Activated CD8-positive, alpha-beta memory T cell treated with anti-CD3 and anti-CD28 coated beads, Interleukin-2, amount 50 U/mL, for 24 hours (primary cell): ENCODE results near the gene RAE1.
"Not testable (repeated sequence)": the region's sequence is repeated elsewhere in the genome, so short reads cannot be mapped to it uniquely, and the experiment has no call there.

ENCODE experiments used
- DNase-seq: peaks from one replicate; pipeline ENCODE4 v3.0.0-alpha.2; 2020; ENCODE audit errors: extremely low read depth

Gene RAE1

DNA sequence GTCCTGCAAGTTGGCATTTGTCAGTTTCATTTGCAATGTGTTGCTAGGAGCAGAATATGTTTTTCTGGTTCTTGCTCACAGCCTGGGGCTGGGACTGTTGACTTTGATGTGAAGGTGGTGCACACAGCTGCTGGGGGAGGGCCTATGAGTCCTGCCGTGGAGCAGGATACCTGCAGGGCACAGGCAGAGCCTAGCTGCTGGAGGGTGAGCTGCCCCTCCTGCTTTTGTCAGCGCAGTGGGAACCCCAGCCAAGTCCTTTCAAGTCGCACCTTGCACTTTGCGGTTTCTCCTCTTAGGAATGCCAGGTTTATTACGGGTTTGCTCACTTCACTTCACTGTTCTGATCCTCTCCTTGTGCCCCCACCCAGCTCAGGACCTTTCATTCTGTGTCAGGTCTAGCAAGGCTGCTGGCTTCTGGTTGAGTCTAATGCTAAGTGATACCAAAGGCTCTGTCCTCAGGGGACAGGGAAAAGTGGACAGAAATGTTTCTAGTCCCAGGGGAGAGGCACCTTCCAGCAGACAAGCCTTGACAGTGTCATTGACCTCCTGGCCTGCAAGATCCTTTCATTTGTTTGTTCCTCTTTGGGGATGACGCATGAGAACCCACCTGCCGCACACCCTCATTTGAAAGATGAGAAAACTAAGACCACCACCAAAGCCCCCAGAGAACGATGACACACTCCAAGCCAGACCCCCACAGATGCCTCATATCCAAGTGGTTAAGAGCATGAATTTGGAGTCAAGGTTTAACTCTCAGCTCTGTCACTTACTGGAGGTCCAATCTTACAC lies 24.2 kb upstream of the RAE1 start:
- DNase-seq, result no peak

DNA sequence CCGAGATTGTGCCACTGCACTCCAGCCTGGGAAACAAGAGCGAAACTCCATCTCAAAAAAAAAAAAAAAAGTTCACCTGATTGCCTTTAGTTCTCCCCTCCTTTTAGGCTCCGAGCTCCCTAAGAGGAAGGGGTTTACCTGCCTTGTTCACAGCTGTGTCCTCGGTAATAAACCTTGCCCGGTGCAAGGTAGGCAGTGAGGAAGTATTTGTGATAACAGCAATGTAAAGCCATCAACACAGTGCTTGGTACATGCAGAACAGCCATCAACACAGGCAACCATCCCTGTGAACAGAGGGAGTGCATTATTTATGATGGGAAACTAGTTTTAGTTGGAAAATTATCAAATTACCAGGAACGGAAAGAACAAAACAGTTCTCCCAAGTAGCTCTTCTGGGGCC lies 23.2 kb upstream of the RAE1 start:
- no peak for DNase-seq

GRCh38 chr20:57329608-57330221 lies 21.3 kb upstream of the RAE1 start, which contains the start of gene SPO11:
SPO11 (plus strand) TSS chr20:57329803; CDS start chr20:57329868, 65 bp downstream.
- DNase-seq, result no peak

DNA sequence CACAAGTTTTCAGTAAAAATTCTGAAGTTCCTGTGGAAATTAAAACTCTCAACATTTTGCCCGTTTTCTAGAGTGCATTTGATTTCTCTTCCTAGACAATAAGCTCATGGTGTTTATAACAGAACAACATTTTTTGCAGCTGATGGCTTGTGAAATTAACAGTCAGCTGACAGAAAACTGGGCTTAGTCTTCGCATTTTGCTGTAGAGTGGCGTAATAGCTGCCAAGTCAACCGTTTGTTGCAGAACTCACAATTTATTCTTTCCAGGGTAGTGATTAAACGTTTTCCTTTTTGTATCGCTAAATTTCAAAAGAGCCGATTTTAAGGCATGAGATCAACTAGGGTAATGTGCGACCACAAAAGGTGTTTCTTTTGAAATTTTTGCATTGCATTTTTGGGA lies 20.1 kb upstream of the RAE1 start:
- DNase-seq, result no peak

DNA sequence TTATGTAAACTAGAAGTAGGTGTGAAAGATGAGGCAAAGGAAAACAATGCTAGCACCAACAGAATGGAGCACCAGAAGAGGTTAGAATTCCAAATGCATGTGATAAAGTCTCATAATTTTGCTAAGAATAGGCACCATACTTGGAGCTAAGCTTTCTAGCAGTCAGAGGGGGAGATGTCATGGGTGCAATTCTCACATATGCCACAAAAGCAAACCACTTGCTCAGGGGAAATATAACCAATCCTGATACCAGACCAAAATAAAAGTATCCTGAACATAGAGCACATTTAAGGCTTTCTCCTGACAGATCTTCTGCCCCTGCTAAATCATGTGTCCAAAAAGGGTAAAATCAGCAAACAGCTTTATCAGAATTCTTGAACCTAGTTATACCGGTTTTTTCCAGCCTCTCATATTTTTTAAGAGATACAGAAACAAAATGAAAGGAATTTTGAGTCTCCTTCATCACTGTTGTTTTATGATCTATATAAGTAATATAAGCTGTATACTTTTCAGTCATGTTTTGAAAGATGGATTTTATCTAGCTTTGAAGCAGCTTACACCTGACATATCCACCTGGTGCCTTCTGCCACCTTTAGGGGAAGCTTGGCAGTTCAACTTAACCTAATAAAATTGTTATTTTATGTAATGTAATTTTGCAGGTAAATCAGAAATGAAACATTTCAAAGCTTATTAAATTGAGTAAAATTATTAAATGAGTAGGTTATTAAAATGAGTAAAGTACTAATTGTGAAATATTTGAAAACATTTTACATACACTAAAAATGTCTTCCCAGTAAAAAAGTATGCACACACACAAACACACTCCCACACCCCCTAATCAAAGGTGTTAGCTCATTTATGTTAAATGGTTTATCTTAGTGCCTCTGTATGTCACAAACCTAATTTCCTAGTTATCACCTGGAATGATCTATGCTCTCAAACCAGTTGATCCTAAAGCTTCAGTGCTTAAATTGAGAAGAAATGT lies 18.7 kb upstream of the RAE1 start:
- no peak for DNase-seq

GRCh38 chr20:57335392-57335791 lies 15.7 kb upstream of the RAE1 start:
- DNase-seq, result no peak

DNA sequence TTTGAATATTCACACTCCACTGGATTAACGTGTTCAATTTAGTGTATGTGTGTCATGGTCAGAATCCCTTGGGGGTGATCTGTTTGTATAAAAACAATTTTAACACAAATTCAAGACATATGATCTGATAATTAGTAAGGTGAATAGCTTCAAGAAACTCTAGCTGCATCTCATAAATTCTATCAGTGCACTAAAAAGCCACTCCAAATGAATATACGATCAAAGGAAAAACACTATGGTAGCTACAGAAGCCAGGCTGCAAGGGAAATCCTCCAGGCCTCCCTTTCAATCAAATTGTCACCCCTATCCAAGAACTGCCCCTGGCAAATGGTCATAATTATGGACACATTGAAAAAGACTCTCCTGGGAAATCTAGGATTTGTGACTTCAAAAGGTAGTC lies 9.4 kb upstream of the RAE1 start:
- DNase-seq, result no peak

- DNase-seq, result no peak
Measured at GRCh38 chr20:57342829-57343228, 8.2 kb upstream of the RAE1 start.

- peak; percentile 37 for DNase-seq
Measured at GRCh38 chr20:57346477-57346876, 4.6 kb upstream of the RAE1 start.

DNA sequence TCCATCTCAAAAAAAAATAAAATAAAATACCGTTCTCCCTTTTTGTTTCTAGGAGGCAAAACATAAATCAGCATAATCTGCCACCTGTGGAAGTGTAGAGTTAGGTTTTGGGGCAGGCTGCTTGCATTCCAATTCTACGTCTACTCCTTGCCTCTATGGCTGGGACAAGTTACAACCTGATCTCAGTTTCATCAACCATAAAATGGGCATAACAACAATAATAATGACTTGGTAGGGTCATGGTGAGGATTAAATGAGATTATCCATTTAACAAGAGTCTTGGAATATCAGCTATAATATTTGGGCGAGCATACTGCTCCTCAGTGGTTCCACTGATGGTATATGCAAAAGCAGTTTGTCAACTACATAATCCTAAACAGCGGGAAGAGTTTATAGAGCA lies 3.7 kb upstream of the RAE1 start:
- no peak for DNase-seq

GRCh38 chr20:57348200-57348921 lies 2.7 kb upstream of the RAE1 start:
- DNase-seq, result not testable (repeated sequence)

- DNase-seq, result not testable (repeated sequence)
Measured at GRCh38 chr20:57348922-57349574, 2.0 kb upstream of the RAE1 start.

DNA sequence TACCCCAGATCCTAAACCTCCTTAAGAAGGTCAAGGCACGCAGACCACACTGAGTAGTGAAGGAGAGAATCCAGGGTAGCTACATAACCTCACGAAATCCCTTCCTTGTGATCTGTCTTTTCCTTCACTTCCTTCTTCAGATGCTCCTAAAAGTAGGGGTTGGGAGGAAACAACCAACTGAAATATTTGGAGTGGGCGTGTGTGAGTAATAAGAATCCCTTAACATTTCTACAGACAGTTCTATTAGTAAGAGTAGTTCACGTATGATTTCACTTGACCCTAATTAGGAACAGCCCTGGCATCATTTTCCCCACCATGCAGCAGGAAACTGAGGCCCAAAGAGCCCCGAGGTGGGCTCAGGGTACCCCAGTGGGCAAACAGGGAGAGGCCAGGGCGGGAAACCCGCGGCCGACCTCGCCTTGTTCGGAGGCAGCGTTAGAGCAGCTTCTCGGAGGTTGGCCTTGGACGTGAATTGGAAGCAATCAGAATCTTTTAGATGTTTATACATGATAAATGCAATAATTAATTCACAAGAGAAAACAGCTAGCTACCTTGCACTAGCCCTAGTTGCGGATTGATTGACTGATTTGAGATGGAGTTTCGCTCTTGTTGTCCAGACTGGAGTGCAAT lies 859 bp upstream of the RAE1 start:
- no peak for DNase-seq

DNA sequence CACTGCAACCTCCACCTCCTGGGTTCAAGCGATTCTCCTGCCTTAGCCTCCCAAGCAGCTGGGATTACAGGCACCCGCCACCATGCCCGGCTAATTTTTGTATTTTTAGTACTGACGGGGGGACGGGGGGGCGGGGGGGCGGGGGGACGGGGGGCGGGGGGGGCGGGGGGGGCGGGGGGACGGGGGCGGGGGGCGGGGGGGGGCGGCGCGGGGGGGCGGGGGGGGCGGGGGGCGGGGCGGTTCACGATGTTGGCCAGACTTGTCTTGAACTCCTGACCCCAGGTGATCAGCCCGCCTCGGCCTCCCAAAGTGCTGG lies 371 bp upstream of the RAE1 start:
- DNase-seq, result not testable (repeated sequence)

DNA sequence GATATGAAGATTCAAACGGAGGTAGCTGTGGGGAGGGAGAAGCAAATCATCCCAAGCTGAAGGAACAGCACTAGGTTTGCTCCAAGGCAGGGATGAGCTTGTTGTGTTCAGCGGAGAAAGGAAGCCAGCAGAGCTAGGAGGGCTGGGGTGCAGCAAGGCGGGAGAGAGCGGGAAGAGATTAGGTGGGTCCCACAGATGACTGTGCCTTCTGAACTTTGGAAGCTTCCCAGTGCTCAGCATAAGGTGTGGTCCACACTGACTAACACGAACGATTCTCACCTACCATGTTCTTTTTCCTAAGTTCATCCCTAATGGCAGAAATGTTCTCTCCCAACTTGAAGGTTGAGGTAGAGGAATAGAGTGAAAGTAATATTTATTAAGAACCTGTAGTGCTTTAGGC lies 1.2 kb downstream of the RAE1 start:
- no peak for DNase-seq

DNA sequence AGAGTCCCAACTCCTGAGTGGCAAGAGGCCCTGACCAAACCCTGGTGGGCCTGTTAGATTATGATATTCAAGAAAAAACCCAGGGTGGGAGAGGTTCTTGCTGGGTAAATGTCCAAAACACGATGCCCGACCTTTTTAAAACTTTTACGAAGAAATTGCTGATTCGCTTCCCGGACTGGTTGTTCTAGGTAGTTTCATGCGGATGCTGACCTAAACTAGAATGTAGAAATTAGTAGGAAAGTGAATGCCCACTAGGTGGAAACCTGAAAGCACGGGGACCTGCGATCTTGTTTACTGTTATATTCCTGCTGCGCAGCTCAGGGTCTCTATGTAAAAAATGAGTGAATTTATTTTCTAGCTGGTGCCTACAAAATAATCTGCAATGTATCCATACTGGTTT lies 2.3 kb downstream of the RAE1 start:
- DNase-seq, result no peak

DNA sequence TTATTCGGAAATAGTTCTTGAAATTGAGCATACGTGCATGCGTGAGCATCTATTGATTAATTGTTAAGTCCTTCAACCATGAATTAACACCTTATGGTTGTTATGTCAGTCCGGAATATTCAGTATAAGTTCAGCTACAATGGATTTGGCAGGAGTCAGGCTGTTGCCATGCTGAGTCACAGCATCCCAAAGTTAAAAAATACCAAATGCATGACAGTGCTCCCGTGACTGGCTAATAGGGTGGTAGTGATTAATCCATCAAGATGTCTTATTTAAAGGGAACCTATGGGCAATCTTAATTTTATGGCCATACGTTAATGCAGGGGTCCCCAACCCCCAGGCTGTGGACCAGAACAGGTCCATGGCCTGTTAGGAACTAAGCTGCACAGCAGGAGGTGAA lies 10.5 kb downstream of the RAE1 start:
- no peak for DNase-seq

DNA sequence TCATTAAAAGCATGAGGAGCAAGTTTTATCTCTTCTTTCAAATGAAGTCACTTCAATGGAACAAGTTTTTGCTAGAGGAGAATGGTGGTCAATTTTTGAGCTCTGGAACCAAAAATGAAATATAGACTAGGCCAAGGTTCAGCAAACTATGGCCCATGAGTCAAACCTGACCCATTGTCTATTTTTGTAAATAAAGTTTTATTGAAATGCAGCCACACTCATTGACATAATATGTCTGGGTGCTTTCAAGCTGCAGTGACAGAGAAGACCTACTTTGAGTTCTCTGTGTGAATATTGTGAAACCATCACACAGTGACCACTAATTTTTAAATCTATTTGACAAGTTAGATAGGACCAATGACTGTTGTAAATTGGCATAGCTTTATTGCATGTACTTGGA lies 13.4 kb downstream of the RAE1 start:
- DNase-seq, result no peak

DNA sequence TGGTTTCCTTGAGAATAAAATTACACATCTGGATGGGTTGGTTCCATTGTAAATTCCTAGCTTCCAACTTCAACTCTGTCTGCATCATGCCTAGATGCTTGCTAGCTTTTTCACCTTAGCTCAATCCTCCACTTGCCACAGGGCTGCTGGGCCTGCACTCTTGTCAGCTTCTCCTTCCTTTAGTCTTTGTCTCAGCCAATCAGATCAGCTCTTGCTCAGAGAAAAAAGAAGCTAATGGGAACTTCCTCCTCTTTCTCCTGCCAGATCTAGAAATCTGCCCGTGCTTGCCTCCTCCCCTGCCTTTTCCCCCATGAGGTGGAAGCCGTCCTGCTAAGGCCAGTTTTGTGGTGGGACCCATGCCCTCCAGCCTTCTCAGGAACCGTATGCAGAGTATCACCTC lies 18.5 kb downstream of the RAE1 start:
- DNase-seq, result no peak

GRCh38 chr20:57370316-57370715 lies 19.3 kb downstream of the RAE1 start:
- DNase-seq, result no peak

DNA sequence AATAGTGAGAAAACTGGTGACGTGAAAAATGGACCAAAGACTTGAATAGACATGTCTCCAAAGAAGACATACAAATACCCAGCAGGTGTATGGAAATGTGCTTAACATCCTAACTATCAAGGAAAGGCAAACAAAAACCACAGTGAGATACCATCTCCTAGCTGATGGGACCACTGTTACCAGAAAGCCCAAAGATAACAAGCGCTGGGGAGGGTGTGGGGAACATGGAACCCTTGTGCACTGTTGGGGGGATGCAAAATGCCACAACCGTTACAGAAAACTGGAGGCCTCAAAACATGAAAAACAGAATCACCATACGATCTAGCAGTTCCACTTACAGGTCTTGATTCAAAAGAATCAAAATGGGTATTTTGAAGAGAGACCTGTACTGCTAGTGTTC lies 20.3 kb downstream of the RAE1 start:
- no peak for DNase-seq
